CD4-positive, alpha-beta T cell (primary cell): ENCODE data around the gene ITGB3. TPM values are rescaled to one million over a fixed set of nuclear protein-coding genes. Genes with fewer than 3 reads are reported as not detected.

Experiments used
- ATAC-seq: fragments of 200-7000 bp; cut with Tn5 transposase; one replicate; pipeline ENCODE4 v1.10.0; 2022; ENCODE audit warnings: mild to moderate bottlenecking; ENCODE audit not compliant: poor library complexity
- CTCF ChIA-PET: fragments of 350-600 bp; sonication (Branson Sonifier 250); formaldehyde crosslinking; loops from one replicate; lab custom pipeline; 2021; ENCODE audit warnings: antibody characterized with exemption, inconsistent platforms; lab: Charles Lee
- POLR2A ChIA-PET: fragments of 350-600 bp; sonication (Branson Sonifier 250); formaldehyde crosslinking; loops from one replicate; lab custom pipeline; 2021; ENCODE audit warnings: antibody characterized with exemption, inconsistent platforms; lab: Charles Lee
- DNase-seq, 14 experiments: peaks; one replicate each; pipeline ENCODE4 v3.0.0-alpha.2; 2013 to 2020; ENCODE audit warnings: mixed read lengths in 2 of 14
- H3K27ac ChIP-seq, 2 donors: one replicate each; pipeline versions ENCODE4 v1.5.1 to v1.7.0; 2013; ENCODE audit warnings: low read length in 2 of 2, low read depth in 1 of 2, mild to moderate bottlenecking in 1 of 2
- H3K27me3 ChIP-seq, 2 experiments: 1 replicate in 1 of 2; 2 replicates in 1 of 2; pipeline versions ENCODE4 v1.6.1 to v1.7.0; 2013; ENCODE audit warnings: low read length in 2 of 2, control low read depth in 1 of 2, mild to moderate bottlenecking in 1 of 2, moderate library complexity in 1 of 2; ENCODE audit not compliant: insufficient read depth in 2 of 2, control insufficient read depth in 1 of 2
- H3K36me3 ChIP-seq: one replicate; pipeline ENCODE4 v1.6.1; 2013; ENCODE audit warnings: low read length, control low read depth; ENCODE audit not compliant: insufficient read depth
- H3K4me1 ChIP-seq: one replicate; pipeline ENCODE4 v1.6.1; 2013; ENCODE audit warnings: low read length, control low read depth; ENCODE audit not compliant: insufficient read depth
- H3K4me3 ChIP-seq: one replicate; pipeline ENCODE4 v1.5.1; 2013; ENCODE audit warnings: mild to moderate bottlenecking, low read length, moderate library complexity
- H3K9me3 ChIP-seq, 2 experiments: 1 replicate in 1 of 2; 2 replicates in 1 of 2; pipeline versions ENCODE4 v1.6.1 to v1.7.0; 2013; ENCODE audit warnings: low read length in 2 of 2, mild to moderate bottlenecking in 2 of 2, control low read depth in 1 of 2, moderate library complexity in 1 of 2; ENCODE audit not compliant: control insufficient read depth in 1 of 2, insufficient read depth in 1 of 2
- H3K27ac Mint-ChIP-seq: one replicate; pipeline ENCODE4 v1.8.0; 2020; ENCODE audit warnings: mixed read lengths
- H3K27me3 Mint-ChIP-seq: one replicate; pipeline ENCODE4 v1.8.0; 2021; ENCODE audit warnings: mixed read lengths
- H3K36me3 Mint-ChIP-seq: one replicate; pipeline ENCODE4 v1.8.0; 2021; ENCODE audit warnings: low read depth, mixed read lengths
- H3K4me1 Mint-ChIP-seq: one replicate; pipeline ENCODE4 v1.8.0; 2021; ENCODE audit warnings: low read depth, mixed read lengths
- H3K4me3 Mint-ChIP-seq: one replicate; pipeline ENCODE4 v1.8.0; 2020; ENCODE audit warnings: mild to moderate bottlenecking, mixed read lengths
- H3K9me3 Mint-ChIP-seq: one replicate; pipeline ENCODE4 v1.8.0; 2020; ENCODE audit warnings: mixed read lengths
- CTCF ChIP-seq: fragments of 200-600 bp; IDR thresholded peaks from one replicate; pipeline ENCODE4 v1.8.0; 2022; ENCODE audit warnings: antibody characterized with exemption, mild to moderate bottlenecking
- intact Hi-C, 2 experiments: fragments of 100-400 bp; cut with DNase I in 1 of 2; cut with micrococcal nuclease in 1 of 2; formaldehyde crosslinking; loops; one replicate each; pipeline versions ENCODE4 v1.15.1 to v1.9.0; 2023 to 2025; cut with DNase I, micrococcal nuclease
- total RNA-seq, 174 experiments: library from RNA in 2 of 174; stranded (reverse) in 2 of 174; gene quantifications; one replicate each; pipeline ENCODE4 v1.2.3 and lab custom pipeline; 2021 to 2026

The ITGB3 gene
- total RNA-seq, 2 experiments from 2014 or later = 0.05 TPM; not detected in 1

GRCh38 chr17:47320879-47321502 is 67.4 kb downstream of the ITGB3 start:
- no peak for TF ChIP-seq CTCF
- Mint-ChIP-seq H3K36me3 (peaks cover 11% of the 10 kb centered on the region), H3K27me3 (no peaks in the 10 kb centered on the region), H3K27ac (no peak overlapping the region), H3K4me1 (peaks cover 14% of the 10 kb centered on the region), H3K9me3 (no peaks in the 10 kb centered on the region), H3K4me3 (peak overlapping the region; percentile 72)
- no peak for ATAC-seq
- H3K27ac ChIP-seq = no peak overlapping the region
- POLR2A ChIA-PET = no interaction called here
- CTCF ChIA-PET = no interaction called here
- H3K4me1 ChIP-seq = peaks cover 16% of the 10 kb centered on the region
- no peak overlapping the region for H3K4me3 ChIP-seq
- no peaks in the 10 kb centered on the region for H3K27me3 ChIP-seq
- H3K9me3 ChIP-seq = no peaks in the 10 kb centered on the region
- intact Hi-C loops = no loop called here
- H3K36me3 ChIP-seq = no peaks in the 10 kb centered on the region
- no peak for DNase-seq

- Histone ChIP-seq H3K4me1 (peaks cover 16% of the 10 kb centered on the region), H3K27ac (peak within 1 kb of the TSS; percentile 51 to 58), H3K4me3 (peak within 1 kb of the TSS; percentile 80), H3K36me3 (no peaks in the 10 kb centered on the region), H3K27me3 (no peaks in the 10 kb centered on the region), H3K9me3 (no peaks in the 10 kb centered on the region)
- DNase-seq (peak; percentile 42 to 92 (median 72)), ATAC-seq (peak; percentile 59)
- Mint-ChIP-seq H3K27me3 (no peaks in the 10 kb centered on the region), H3K4me1 (peaks cover 14% of the 10 kb centered on the region), H3K4me3 (peak within 1 kb of the TSS; percentile 99), H3K36me3 (peaks cover 14% of the 10 kb centered on the region), H3K9me3 (no peaks in the 10 kb centered on the region), H3K27ac (peak within 1 kb of the TSS; percentile 97)
- intact Hi-C loops = no loop called here
- CTCF ChIA-PET = interaction anchor here (1.6 kb wide), 1 partner anchor 8 kb away, joined by 6 read pairs; no protein-coding TSS in a partner anchor
- no peak for TF ChIP-seq CTCF
- POLR2A ChIA-PET = interaction anchor here (0.7 to 1.6 kb wide), 5 partner anchors 8 to 617 kb away, joined by 3 to 10 read pairs (median 4); partner anchors contain the start of genes CDC27, KPNB1 and PNPO
These were observed 70.0 kb downstream of the ITGB3 start, which contains the start of gene EFCAB13 for GRCh38 chr17:47323382-47324223. EFCAB13 (plus strand) TSS chr17:47323955; CDS start chr17:47328354, 4,399 bp downstream.

GRCh38 chr17:47324224-47325020 is 70.8 kb downstream of the ITGB3 start:
- Histone ChIP-seq H3K36me3 (no peaks in the 10 kb centered on the region), H3K9me3 (no peaks in the 10 kb centered on the region), H3K4me3 (peak overlapping the region; percentile 80), H3K27ac (peak overlapping the region; percentile 51 to 58), H3K4me1 (peaks cover 16% of the 10 kb centered on the region), H3K27me3 (no peaks in the 10 kb centered on the region)
- Mint-ChIP-seq H3K27me3 (no peaks in the 10 kb centered on the region), H3K27ac (peak overlapping the region; percentile 97), H3K4me3 (peak overlapping the region; percentile 99), H3K9me3 (no peaks in the 10 kb centered on the region), H3K4me1 (peaks cover 14% of the 10 kb centered on the region), H3K36me3 (peaks cover 19% of the 10 kb centered on the region)
- POLR2A ChIA-PET = interaction anchor here (0.7 to 1.3 kb wide), 6 partner anchors 9 to 617 kb away, joined by 3 to 10 read pairs (median 4); partner anchors contain the start of genes KPNB1 and PNPO
- CTCF ChIA-PET = interaction anchor here (1.6 kb wide), 1 partner anchor 9 kb away, joined by 6 read pairs; no protein-coding TSS in a partner anchor
- no peak for TF ChIP-seq CTCF
- ATAC-seq (peak; percentile 66), DNase-seq (peak; percentile 20 to 84 (median 48))
- intact Hi-C loops = no loop called here
